Thymus (tissue), 11 donors: ENCODE data around the gene MANSC1. TPM values are rescaled to one million over a fixed set of nuclear protein-coding genes. Genes with fewer than 3 reads are reported as not detected.
"Not testable (repeated sequence)": the region's sequence is repeated elsewhere in the genome, so short reads cannot be mapped to it uniquely, and the experiment has no call there.

Experiments
- DNase-seq, 9 donors: peaks; one replicate each; pipeline ENCODE4 v3.0.0-alpha.2; 2013; ENCODE audit warnings: low spot score in 9 of 9, low read depth in 6 of 9, missing footprints in 1 of 9
- H3K27ac ChIP-seq, 2 donors: one replicate each; pipeline ENCODE4 v1.5.1; 2013; ENCODE audit warnings: control low read depth in 1 of 2, low read depth in 1 of 2, low read length in 1 of 2, mild to moderate bottlenecking in 1 of 2, moderate library complexity in 1 of 2
- H3K27me3 ChIP-seq, 2 donors: one replicate each; pipeline ENCODE4 v1.5.1; 2013; ENCODE audit warnings: low read length in 1 of 2; ENCODE audit not compliant: control insufficient read depth in 2 of 2, insufficient read depth in 1 of 2
- H3K36me3 ChIP-seq, 2 donors: one replicate each; pipeline ENCODE4 v1.5.1; 2013; ENCODE audit warnings: low read length in 1 of 2, mild to moderate bottlenecking in 1 of 2, moderate library complexity in 1 of 2; ENCODE audit not compliant: control insufficient read depth in 2 of 2, insufficient read depth in 2 of 2
- H3K4me1 ChIP-seq, 2 donors: one replicate each; pipeline ENCODE4 v1.5.1; 2013; ENCODE audit warnings: low read length in 2 of 2; ENCODE audit not compliant: control insufficient read depth in 2 of 2, insufficient read depth in 2 of 2
- H3K4me3 ChIP-seq, 2 donors: one replicate each; pipeline ENCODE4 v1.5.1; 2013; ENCODE audit warnings: low read length in 2 of 2, control low read depth in 1 of 2, mild to moderate bottlenecking in 1 of 2
- H3K9me3 ChIP-seq, 2 donors: one replicate each; pipeline ENCODE4 v1.5.1; 2013; ENCODE audit warnings: low read length in 1 of 2, mild to moderate bottlenecking in 1 of 2; ENCODE audit not compliant: control insufficient read depth in 2 of 2, insufficient read depth in 1 of 2
- WGBS: extraction: QIAGEN DNeasy Blood & Tissue Kit; methylation state at CpG from one replicate; pipeline ENCODE4 v1.1.7; 2013; 5-methylcytosine and 5-hydroxymethylcytosine counted together
- polyA plus RNA-seq: library from polyadenylated mRNA; stranded (reverse); fragments of 200-250 nt; gene quantifications from one replicate; pipeline ENCODE4 v1.2.3, GENCODE V29; 2013
- total RNA-seq: library from RNA; stranded (reverse); fragments of 120-200 nt; gene quantifications from one replicate; pipeline ENCODE4 v1.2.4, GENCODE V29; 2013
- donor health status: healthy.

The MANSC1 gene
- total and polyA plus RNA-seq, 2 donors = 1.0 to 4.6 TPM

- H3K4me3 ChIP-seq = peak overlapping the region; percentile 67 to 93
- peaks cover 0 to 2% of the 10 kb centered on the region in 2 donors for H3K36me3 ChIP-seq
- H3K9me3 ChIP-seq = peaks cover 0 to 1% of the 10 kb centered on the region in 2 donors
- peak overlapping the region; percentile 20 to 97 for H3K27ac ChIP-seq
- no peaks in the 10 kb centered on the region for H3K27me3 ChIP-seq
- no peak for DNase-seq
- peaks cover 7 to 17% of the 10 kb centered on the region in 2 donors for H3K4me1 ChIP-seq
- 59% methylated on average over 5 of the region's 5 CpGs for WGBS
Measured at GRCh38 chr12:12356467-12356895, 6.4 kb upstream of the MANSC1 start.

GRCh38 chr12:12353807-12354206, 3.8 kb upstream of the MANSC1 start:
- no peaks in the 10 kb centered on the region for H3K36me3 ChIP-seq
- H3K4me3 ChIP-seq = no peak overlapping the region
- peaks cover 0 to 5% of the 10 kb centered on the region in 2 donors for H3K27me3 ChIP-seq
- H3K9me3 ChIP-seq = peaks cover 0 to 1% of the 10 kb centered on the region in 2 donors
- DNase-seq = no peak
- peaks cover 20 to 33% of the 10 kb centered on the region in 2 donors for H3K4me1 ChIP-seq
- H3K27ac ChIP-seq = no peak overlapping the region
- WGBS = 94% methylated on average over 5 of the region's 5 CpGs

DNA sequence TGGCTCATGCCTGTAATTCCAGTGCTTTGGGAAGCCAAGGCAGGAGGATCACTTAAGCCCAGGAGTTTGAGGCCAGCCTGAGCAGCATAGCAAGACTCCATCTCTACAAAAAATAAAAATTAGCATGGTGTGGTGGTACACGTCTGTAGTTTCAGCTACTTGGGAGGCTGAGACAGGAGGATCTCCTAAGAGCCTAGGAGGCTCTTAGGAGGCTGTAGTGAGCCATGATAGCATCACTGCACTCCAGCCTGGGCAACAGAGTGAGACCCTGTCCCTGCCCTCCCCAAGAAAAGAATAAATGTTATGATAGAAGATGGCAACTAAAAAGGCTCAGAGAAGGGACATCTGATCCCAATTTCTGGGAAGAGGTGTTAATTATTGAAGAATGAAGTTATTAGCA, 3.2 kb upstream of the MANSC1 start:
- 98% methylated on average over 1 of the region's 1 CpG for WGBS
- Histone ChIP-seq H3K9me3 (peaks cover 0 to 1% of the 10 kb centered on the region in 2 donors), H3K4me1 (peaks cover 20 to 31% of the 10 kb centered on the region in 2 donors)

DNA sequence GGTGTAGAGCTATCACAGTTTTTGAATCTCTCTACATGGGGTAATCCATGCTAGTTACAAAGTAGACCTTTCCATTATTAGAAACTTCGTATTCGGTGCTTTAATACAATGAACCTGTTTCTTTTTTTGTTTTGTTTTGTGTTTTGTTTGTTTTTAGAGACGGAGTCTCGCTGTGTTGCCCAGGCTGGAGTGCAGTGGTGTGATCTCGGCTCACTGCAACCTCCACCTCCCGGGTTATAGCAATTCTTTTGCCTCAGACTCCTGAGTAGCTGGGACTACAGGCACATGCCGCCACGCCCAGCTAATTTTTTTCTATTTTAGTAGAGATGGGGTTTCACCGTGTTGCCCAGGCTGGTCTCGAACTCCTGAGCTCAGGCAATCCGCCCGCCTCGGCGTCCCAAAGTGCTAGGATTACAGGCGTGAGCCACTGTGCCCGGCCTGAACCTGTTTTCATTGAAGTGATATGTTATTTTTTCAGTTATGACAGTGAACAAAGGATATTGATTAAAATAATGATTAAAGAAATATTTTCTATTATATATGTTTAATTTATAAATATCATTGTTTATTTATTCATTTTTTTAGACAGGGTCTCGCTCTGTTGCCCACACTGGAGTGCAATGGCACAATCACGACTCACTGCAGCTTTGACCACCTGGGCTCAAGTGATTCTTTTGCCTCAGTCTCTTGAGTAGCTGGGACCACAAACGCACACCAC, 1.6 kb upstream of the MANSC1 start:
- H3K4me1 ChIP-seq = peaks cover 13 to 21% of the 10 kb centered on the region in 2 donors
- H3K27me3 ChIP-seq, DNase-seq, H3K9me3 ChIP-seq, H3K4me3 ChIP-seq, H3K36me3 ChIP-seq, H3K27ac ChIP-seq: not testable (repeated sequence)
- 95% methylated on average over 19 of the region's 19 CpGs for WGBS

More for the DNA sequence above, 3.2 kb upstream of the MANSC1 start:
- H3K4me3 ChIP-seq = no peak overlapping the region
- peaks cover 0 to 5% of the 10 kb centered on the region in 2 donors for H3K27me3 ChIP-seq
- no peaks in the 10 kb centered on the region for H3K36me3 ChIP-seq
- H3K27ac ChIP-seq = no peak overlapping the region
- DNase-seq = no peak

GRCh38 chr12:12350868-12351463, 924 bp upstream of the MANSC1 start:
- H3K36me3 ChIP-seq = no peaks in the 10 kb centered on the region
- H3K9me3 ChIP-seq = no peaks in the 10 kb centered on the region
- peaks cover 13 to 16% of the 10 kb centered on the region in 2 donors for H3K4me1 ChIP-seq
- peak overlapping the region in 1 of 2 donors; percentile 48 for H3K4me3 ChIP-seq
- H3K27me3 ChIP-seq = peaks cover 0 to 5% of the 10 kb centered on the region in 2 donors
- no peak for DNase-seq
- H3K27ac ChIP-seq = no peak overlapping the region
- WGBS = 97% methylated on average over 3 of the region's 3 CpGs

DNA sequence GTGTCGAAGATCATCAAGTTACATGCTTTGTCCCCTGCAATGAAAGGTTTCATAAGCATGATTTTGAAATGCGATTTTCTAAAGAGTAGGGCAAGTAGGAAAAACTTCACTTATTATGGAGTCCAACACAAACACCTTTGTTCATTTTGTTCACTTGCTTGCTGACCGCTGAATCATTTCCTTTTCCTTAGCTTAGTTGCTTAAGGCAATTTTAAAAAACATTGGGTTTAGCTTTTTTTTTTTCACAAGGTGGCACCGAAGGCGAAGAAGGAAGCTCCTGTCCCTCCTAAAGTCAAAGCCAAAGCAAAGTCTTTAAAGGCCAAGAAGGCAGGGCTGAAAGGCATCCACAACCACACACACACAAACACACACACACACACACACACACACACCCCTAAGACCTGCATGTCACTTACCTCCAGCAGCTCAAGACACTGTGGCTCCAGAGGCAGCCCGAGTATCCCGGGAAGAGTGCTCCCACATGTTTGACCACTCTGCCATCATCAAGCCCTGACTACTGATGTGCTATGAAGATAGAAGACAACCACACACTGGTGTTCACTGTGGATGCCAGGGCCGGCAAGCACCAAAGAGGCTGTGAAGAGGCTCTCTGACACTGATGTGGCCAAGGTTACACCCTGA, 11.4 kb downstream of the MANSC1 start:
- Histone ChIP-seq H3K4me1 (peaks cover 3 to 9% of the 10 kb centered on the region in 2 donors), H3K4me3 (no peak overlapping the region), H3K27me3 (no peaks in the 10 kb centered on the region), H3K36me3 (no peaks in the 10 kb centered on the region), H3K27ac (no peak overlapping the region), H3K9me3 (no peaks in the 10 kb centered on the region)
- WGBS = 63% methylated on average over 8 of the region's 8 CpGs
- DNase-seq = no peak

DNA sequence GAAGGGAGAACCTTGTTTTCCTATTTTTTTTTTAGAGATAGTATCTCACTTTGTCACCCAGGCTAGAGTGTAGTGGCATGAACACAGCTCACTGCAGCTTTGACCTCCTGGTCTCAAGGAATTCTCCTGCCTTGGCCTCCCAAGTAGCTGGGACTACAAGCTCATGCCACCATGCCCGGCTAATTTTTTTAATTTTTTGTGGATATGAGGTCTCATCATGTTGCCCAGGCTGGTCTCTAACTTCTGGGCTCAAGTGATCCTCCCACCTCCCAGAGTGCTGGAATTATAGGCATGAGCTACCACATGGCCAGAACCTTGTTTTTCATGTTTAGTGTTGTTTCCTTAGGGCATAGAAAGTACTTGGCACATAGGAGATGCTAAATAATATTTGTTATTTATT, 13.5 kb downstream of the MANSC1 start:
- Histone ChIP-seq H3K27ac (no peak overlapping the region), H3K9me3 (no peaks in the 10 kb centered on the region), H3K27me3 (no peaks in the 10 kb centered on the region), H3K4me3 (no peak overlapping the region), H3K4me1 (peaks cover 6 to 16% of the 10 kb centered on the region in 2 donors), H3K36me3 (no peaks in the 10 kb centered on the region)
- DNase-seq = no peak
- 94% methylated on average over 1 of the region's 1 CpG for WGBS

- no peak overlapping the region for H3K4me3 ChIP-seq
- 97% methylated on average over 5 of the region's 5 CpGs for WGBS
Measured at GRCh38 chr12:12336049-12336411, 14.0 kb downstream of the MANSC1 start.

More at GRCh38 chr12:12336049-12336411, 14.0 kb downstream of the MANSC1 start:
- no peak for DNase-seq
- Histone ChIP-seq H3K27me3 (no peaks in the 10 kb centered on the region), H3K9me3 (no peaks in the 10 kb centered on the region), H3K4me1 (peaks cover 6 to 16% of the 10 kb centered on the region in 2 donors), H3K27ac (no peak overlapping the region), H3K36me3 (no peaks in the 10 kb centered on the region)
